DOHH2 (cell line): Measurements from ENCODE around the gene CCDC194.
A peak's percentile ranks its signal among the peaks of the same experiment; 100 is the strongest.

Experiments used
- H3F3A ChIP-seq: fragments of 200-600 bp; sonication (generic), shearing (Covaris generic); 2 replicates; pipeline ENCODE4 v1.6.0; 2016; ENCODE audit warnings: antibody characterized with exemption, mild to moderate bottlenecking; ENCODE audit not compliant: control insufficient read depth, insufficient read depth
- H3K27ac ChIP-seq: fragments of 200-600 bp; sonication (generic); 2 replicates; pipeline ENCODE4 v1.5.1; 2014; ENCODE audit warnings: low read depth, mild to moderate bottlenecking, low read length, moderate library complexity
- H3K27me3 ChIP-seq: fragments of 200-600 bp; sonication (generic); 2 replicates; pipeline ENCODE4 v1.6.1; 2014; ENCODE audit warnings: mild to moderate bottlenecking, low read length, mixed read lengths; ENCODE audit not compliant: control insufficient read depth
- H3K36me3 ChIP-seq: fragments of 200-600 bp; sonication (generic); 2 replicates; pipeline ENCODE4 v1.6.1; 2014; ENCODE audit warnings: mild to moderate bottlenecking, low read length, moderate library complexity, mixed read lengths; ENCODE audit not compliant: control insufficient read depth
- H3K4me1 ChIP-seq: fragments of 200-600 bp; sonication (generic); 2 replicates; pipeline ENCODE4 v1.6.1; 2014; ENCODE audit warnings: mild to moderate bottlenecking, low read length, mixed read lengths; ENCODE audit not compliant: control insufficient read depth
- H3K4me2 ChIP-seq: fragments of 200-600 bp; sonication (generic); 2 replicates; pipeline ENCODE4 v1.6.0; 2014; ENCODE audit warnings: mild to moderate bottlenecking, low read length, moderate library complexity
- H3K4me3 ChIP-seq: fragments of 200-600 bp; sonication (generic); 2 replicates; pipeline ENCODE4 v1.5.1; 2014; ENCODE audit warnings: mild to moderate bottlenecking, low read length, mixed read lengths
- H3K79me2 ChIP-seq: fragments of 200-600 bp; sonication (generic); 2 replicates; pipeline ENCODE4 v1.6.1; 2014; ENCODE audit warnings: mild to moderate bottlenecking, low read length, mixed read lengths; ENCODE audit not compliant: control insufficient read depth
- H3K9me2 ChIP-seq: fragments of 200-600 bp; sonication (generic); replicated peaks from 2 replicates; pipeline ENCODE4 v1.6.1; 2014; ENCODE audit warnings: mild to moderate bottlenecking, low read length, mixed read lengths; ENCODE audit not compliant: control insufficient read depth
- H3K9me3 ChIP-seq: fragments of 200-600 bp; sonication (generic); 2 replicates; pipeline ENCODE4 v1.6.1; 2014; ENCODE audit warnings: antibody characterized with exemption, low read length, mixed read lengths; ENCODE audit not compliant: control insufficient read depth, insufficient read depth
- H4K20me1 ChIP-seq: fragments of 200-600 bp; sonication (generic); 2 replicates; pipeline ENCODE4 v1.6.0; 2014; ENCODE audit warnings: low read depth, mild to moderate bottlenecking, antibody characterized with exemption, low read length, moderate library complexity; ENCODE audit not compliant: control insufficient read depth, insufficient read depth
- EZH2phosphoT487 ChIP-seq: fragments of 200-600 bp; sonication (generic); IDR thresholded peaks from 2 replicates; pipeline ENCODE4 v1.6.1; 2017; ENCODE audit warnings: borderline replicate concordance, mild to moderate bottlenecking, antibody characterized with exemption, low read length, moderate library complexity, mixed read lengths
- TF ChIP-seq, protein P1 (sequence below): fragments of 200-600 bp; sonication (generic); IDR thresholded peaks from one replicate; pipeline ENCODE4 v1.5.1; 2014; ENCODE audit warnings: antibody characterized with exemption, mild to moderate bottlenecking, low read depth, low read length; ENCODE audit not compliant: poor library complexity, severe bottlenecking

CCDC194 gene

GRCh38 chr19:17347361-17347760 lies 46.6 kb downstream of the CCDC194 start:
- Histone ChIP-seq H3K4me2 (no peak overlapping the region), H3K27me3 (0 out of 2 replicates have a peak, but pooled peaks cover 3% of the 10 kb centered on the region), H3K79me2 (no peaks in the 10 kb centered on the region), H3F3A (peaks cover 11% of the 10 kb centered on the region), H3K27ac (no peak overlapping the region), H3K36me3 (peaks cover 11% of the 10 kb centered on the region), H3K4me1 (peaks cover 61% of the 10 kb centered on the region), H3K9me2 (no peaks in the 10 kb centered on the region), H3K9me3 (no peaks in the 10 kb centered on the region), H3K4me3 (no peak overlapping the region), H4K20me1 (no peaks in the 10 kb centered on the region)
- TF ChIP-seq, protein P1, sequence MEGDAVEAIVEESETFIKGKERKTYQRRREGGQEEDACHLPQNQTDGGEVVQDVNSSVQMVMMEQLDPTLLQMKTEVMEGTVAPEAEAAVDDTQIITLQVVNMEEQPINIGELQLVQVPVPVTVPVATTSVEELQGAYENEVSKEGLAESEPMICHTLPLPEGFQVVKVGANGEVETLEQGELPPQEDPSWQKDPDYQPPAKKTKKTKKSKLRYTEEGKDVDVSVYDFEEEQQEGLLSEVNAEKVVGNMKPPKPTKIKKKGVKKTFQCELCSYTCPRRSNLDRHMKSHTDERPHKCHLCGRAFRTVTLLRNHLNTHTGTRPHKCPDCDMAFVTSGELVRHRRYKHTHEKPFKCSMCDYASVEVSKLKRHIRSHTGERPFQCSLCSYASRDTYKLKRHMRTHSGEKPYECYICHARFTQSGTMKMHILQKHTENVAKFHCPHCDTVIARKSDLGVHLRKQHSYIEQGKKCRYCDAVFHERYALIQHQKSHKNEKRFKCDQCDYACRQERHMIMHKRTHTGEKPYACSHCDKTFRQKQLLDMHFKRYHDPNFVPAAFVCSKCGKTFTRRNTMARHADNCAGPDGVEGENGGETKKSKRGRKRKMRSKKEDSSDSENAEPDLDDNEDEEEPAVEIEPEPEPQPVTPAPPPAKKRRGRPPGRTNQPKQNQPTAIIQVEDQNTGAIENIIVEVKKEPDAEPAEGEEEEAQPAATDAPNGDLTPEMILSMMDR: no peak
- no peak for TF ChIP-seq EZH2phosphoT487

- no peaks in the 10 kb centered on the region for H3K9me2 ChIP-seq
- H3K36me3 ChIP-seq: peaks cover 22% of the 10 kb centered on the region
- no peaks in the 10 kb centered on the region; the same call in 1 of the 2 replicates for H4K20me1 ChIP-seq
- H3K27ac ChIP-seq: no peak overlapping the region
- 0 out of 2 replicates have a peak, but pooled peaks cover 3% of the 10 kb centered on the region for H3K27me3 ChIP-seq
- H3F3A ChIP-seq: peaks cover 11% of the 10 kb centered on the region
- H3K4me2 ChIP-seq: peak overlapping the region; percentile 44; the same call in 1 of the 2 replicates
- H3K9me3 ChIP-seq: no peaks in the 10 kb centered on the region
- peaks cover 2% of the 10 kb centered on the region; the same call in 1 of the 2 replicates for H3K79me2 ChIP-seq
- peaks cover 53% of the 10 kb centered on the region for H3K4me1 ChIP-seq
- no peak overlapping the region for H3K4me3 ChIP-seq
- TF ChIP-seq EZH2phosphoT487: no peak
- TF ChIP-seq, protein P1: peak; percentile 92
These were observed 47.8 kb downstream of the CCDC194 start for GRCh38 chr19:17346109-17346671.

GRCh38 chr19:17341845-17342244 lies 52.2 kb downstream of the CCDC194 start:
- no peak overlapping the region for H3K4me3 ChIP-seq
- peaks cover 40% of the 10 kb centered on the region for H3K4me1 ChIP-seq
- H3K9me2 ChIP-seq: no peaks in the 10 kb centered on the region
- H3K27ac ChIP-seq: no peak overlapping the region
- H4K20me1 ChIP-seq: no peaks in the 10 kb centered on the region; the same call in 1 of the 2 replicates
- TF ChIP-seq, protein P1: no peak
- no peak for TF ChIP-seq EZH2phosphoT487
- H3F3A ChIP-seq: peaks cover 7% of the 10 kb centered on the region
- no peaks in the 10 kb centered on the region for H3K27me3 ChIP-seq
- peaks cover 25% of the 10 kb centered on the region for H3K79me2 ChIP-seq
- H3K4me2 ChIP-seq: no peak overlapping the region
- H3K9me3 ChIP-seq: no peaks in the 10 kb centered on the region
- peaks cover 41% of the 10 kb centered on the region for H3K36me3 ChIP-seq
